ENCODE data around the gene MAGEA8.
A peak's percentile ranks its signal among the peaks of the same experiment; 100 is the strongest.
"Not testable (repeated sequence)": the region's sequence is repeated elsewhere in the genome, so short reads cannot be mapped to it uniquely, and the experiment has no call there.

Gene MAGEA8, protein sequence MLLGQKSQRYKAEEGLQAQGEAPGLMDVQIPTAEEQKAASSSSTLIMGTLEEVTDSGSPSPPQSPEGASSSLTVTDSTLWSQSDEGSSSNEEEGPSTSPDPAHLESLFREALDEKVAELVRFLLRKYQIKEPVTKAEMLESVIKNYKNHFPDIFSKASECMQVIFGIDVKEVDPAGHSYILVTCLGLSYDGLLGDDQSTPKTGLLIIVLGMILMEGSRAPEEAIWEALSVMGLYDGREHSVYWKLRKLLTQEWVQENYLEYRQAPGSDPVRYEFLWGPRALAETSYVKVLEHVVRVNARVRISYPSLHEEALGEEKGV

GRCh38 chrX:149881081-149881711, at the start of gene MAGEA8:
Gene MAGEA8, plus strand, starts transcription at chrX:149881183. Its CDS starts 3,090 bp downstream, at chrX:149884273.
- no peak for DNase-seq

DNA sequence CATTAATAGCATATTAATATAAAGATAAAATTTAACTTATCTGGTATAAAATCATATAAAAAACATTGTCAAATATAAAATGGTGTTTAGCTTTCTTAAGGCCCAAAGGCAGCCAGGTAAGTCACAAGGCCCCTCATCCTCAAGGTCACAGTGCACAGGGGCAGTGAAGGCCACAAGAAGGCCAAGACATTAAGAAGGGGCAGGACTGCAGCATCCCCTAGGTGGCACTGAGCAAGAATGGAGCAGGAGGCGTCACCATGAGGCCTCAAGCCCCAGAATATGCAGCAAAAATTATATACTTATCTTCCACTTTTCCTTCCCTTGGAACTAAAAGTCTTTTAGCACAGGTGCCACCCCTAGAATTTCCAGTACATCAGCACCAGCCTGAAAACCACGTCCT, 49.5 kb upstream of the MAGEA8 start:
- DNase-seq, result no peak

DNA sequence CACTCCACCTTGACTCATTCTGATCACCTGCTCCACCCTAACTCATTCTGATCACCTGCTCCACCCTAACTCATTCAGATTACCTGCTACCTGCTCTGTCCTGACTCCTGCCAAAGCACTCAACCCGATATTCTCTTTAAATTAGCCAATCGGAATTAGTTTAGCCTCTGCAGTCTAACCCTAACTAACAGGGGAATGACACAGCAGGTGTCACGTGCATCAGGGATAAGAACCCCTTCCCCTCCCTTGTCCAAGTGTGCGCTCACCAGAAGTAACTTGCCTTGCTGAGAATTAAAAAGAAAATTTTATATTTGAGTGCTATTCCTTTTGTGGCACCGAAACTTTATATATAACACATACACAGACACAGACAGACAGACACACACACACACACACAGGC, 44.3 kb upstream of the MAGEA8 start:
- not testable (repeated sequence) for DNase-seq

DNA sequence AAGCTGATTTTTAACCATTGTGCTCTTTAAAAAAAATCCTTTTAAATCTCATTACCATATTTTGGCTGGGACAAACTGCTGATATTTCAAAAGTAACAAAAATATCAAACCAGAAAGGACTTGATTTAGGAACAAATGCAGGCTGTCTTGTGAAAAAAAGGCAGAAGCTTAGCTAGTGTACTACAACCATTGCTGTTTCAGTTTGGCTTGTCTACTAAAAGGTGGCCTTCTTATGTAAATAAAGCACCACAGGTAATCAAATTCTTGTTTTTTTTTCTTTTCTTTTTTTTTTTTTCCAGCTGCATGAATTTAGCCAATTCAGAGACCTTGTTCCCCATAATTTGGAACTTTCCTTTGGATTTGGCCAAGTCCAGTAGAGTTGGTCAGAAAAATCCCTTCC, 43.8 kb upstream of the MAGEA8 start:
- DNase-seq, result no peak

DNA sequence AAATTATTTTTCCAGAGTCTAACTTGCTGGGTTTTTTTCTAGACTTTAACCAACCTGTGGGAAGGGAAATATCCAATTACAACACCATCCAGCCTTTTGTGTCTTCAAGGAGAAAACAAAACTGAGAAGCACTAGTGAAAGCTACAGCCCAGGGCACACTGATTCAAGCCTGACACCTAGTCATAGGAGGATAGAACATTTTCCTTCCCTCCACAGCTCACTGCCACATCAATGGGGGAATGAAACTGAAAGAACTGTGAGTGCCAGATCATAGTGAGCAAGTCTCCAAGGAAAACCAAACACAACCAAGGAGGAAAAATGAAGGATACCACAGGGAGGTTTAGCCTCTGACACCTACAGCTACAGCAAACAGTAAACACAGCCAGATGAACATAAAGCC, 43.3 kb upstream of the MAGEA8 start:
- DNase-seq, result no peak

GRCh38 chrX:149841929-149842328, 39.1 kb upstream of the MAGEA8 start:
- no peak for DNase-seq

GRCh38 chrX:149845385-149845784, 35.6 kb upstream of the MAGEA8 start:
- DNase-seq, result no peak

DNA sequence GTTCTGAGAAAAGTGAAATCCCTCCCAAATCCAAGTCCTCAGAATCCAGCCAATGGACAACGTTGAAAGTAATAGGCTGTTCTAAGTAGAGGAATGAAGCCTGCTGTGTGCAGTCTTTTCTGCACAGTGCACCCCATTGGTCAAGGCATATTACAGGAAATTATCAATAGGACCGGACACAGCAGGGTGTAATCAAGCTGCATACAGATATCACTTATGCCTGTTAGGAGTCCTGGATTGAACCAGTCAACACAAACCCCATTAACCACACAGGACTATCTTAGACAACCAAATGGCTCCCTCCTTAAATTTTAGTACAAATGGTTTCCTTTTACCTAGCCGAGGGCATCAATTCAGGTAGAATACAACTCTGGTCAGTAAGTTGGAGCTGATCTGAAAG, 34.2 kb upstream of the MAGEA8 start:
- DNase-seq, result no peak

DNA sequence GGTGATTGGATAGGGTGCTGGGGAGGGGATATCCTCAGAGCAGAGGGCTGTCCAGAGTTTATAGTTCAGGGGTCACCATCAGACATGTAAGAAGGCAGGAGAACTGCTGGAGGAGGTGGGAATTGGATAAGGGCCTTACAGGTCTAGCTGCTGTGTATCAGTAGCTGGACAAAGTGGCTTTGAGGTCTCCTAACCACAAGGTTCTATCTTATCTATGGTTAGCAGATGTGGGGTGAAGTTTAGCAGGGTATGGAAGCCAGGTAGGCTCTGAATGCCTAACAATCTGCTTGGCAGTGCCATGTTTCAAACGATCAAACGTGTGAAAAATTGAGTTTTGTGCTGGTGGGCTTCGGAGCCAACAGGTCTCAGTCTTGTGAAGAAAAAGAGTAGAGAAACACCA, 32.1 kb upstream of the MAGEA8 start:
- no peak for DNase-seq

DNA sequence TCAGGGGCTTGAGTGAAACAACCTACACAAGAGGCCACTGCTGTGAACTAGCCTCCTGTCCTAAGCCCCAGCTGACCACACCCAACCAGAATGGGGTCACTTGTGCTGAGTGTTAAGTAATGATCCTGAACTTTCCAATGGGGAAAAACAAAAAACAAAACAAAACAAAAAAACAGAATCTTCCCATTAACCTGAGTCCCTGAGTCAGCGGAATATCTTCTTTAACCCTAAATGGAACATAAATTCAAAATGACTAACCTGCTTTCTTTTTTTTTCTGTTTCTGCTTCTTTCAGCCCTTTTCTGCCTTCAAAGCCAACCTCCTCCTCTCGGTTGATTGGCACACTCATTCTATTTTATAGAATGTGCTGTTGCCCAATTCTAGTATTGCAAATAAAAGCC, 31.2 kb upstream of the MAGEA8 start:
- DNase-seq, result no peak

- DNase-seq, result no peak
These were observed 29.1 kb upstream of the MAGEA8 start for GRCh38 chrX:149851864-149852263.

GRCh38 chrX:149853925-149854324, 27.1 kb upstream of the MAGEA8 start:
- DNase-seq, result no peak

- DNase-seq, result no peak
These were observed 22.4 kb upstream of the MAGEA8 start for GRCh38 chrX:149858592-149858991.

GRCh38 chrX:149860445-149860844, 20.5 kb upstream of the MAGEA8 start:
- DNase-seq, result no peak

DNA sequence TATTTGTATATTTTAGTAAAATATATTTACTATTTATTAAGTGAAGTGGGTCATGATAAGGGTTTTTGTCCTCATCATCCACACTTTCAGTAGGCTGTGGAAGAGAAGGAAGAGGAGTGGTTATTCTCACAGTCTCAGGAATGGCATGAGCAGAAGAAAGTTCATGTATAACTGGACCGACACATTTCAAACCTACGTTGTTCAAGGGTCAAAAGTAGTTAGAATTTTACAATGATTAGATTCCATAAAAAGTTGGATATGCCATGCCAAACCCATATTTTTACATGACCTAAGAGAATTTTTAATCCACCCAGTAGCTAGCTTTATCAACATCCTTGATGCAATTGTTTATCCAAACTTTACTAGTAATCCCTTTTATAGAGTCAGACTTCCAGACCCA, 15.6 kb upstream of the MAGEA8 start:
- no peak for DNase-seq

DNA sequence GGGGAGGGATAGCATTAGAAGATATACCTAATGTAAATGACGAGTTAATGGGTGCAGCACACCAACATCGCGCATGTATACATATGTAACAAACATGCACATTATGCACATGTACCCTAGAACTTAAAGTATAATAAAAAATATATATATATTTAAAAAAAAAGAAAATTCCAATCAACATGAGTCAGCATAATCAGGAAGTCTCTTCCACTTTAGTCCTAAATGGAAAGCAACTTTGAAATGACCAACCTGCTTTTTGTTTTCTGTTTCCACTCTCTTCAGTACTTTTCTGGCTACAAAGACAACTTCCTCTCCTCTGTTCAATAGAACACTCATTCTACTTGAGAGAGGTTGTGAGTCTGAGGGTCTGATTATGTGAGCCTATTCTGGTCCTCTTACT, 13.5 kb upstream of the MAGEA8 start:
- no peak for DNase-seq

- no peak for DNase-seq
These were observed 10.1 kb upstream of the MAGEA8 start for GRCh38 chrX:149870840-149871239.

DNA sequence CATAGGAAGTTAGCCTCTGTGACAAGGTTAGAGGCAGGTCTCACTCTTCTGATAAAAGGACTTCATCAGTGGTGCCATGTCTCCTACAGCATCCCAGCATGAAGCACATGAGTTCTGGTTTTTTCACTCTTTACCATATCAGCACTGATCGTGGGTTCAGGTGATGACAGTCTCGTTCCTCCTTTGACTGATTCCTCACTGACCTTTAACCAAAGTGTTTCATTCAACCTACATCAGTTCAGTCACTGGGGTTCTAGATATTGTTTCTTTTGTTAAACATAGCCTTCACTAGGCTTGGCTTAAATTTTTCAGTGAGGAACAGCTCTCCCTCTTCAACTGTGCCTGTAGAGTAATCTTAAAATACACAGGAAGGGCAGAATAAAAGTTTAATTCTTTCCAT, 9.6 kb upstream of the MAGEA8 start:
- no peak for DNase-seq

- DNase-seq, result peak; percentile 54
These were observed 9.0 kb upstream of the MAGEA8 start for GRCh38 chrX:149871940-149872339.

GRCh38 chrX:149877157-149877556, 3.8 kb upstream of the MAGEA8 start:
- no peak for DNase-seq

DNA sequence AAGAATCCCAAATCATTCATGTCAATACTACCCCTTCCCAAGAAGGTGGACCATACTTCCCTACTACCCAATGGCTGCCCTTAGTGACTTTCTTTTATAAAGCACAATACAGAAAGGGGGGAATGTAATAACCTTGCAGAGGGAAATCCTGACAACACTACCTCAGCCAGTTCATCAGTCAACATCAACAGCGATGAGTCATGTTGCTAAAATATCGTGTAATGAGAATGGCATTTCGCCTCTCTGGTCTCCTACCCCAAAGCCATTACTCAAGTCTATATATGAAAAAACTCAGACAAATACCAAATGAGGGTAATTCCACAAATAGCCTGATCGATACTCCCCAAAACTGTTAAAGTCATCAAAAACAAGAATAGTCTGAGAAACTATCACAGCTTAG, 3.3 kb upstream of the MAGEA8 start:
- no peak for DNase-seq

DNA sequence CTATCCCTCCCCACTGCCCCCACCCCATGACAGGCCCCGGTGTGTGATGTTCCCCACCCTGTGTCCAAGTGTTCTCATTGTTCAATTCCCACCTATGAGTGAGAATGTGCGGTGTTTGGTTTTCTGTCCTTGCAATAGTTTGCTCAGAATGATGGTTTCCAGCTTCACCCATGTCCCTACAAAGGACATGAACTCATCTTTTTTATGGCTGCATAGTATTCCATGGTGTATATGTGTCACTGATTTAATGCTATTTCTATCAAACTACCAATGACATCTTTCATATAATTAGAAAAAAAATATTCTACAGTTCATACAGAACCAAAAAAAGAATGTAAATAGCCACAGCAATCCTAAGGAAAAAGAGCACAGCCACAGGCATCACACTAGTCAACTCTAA, 9.8 kb downstream of the MAGEA8 start:
- DNase-seq, result not testable (repeated sequence)

- DNase-seq, result no peak
These were observed 17.6 kb downstream of the MAGEA8 start for GRCh38 chrX:149898554-149898953.

DNA sequence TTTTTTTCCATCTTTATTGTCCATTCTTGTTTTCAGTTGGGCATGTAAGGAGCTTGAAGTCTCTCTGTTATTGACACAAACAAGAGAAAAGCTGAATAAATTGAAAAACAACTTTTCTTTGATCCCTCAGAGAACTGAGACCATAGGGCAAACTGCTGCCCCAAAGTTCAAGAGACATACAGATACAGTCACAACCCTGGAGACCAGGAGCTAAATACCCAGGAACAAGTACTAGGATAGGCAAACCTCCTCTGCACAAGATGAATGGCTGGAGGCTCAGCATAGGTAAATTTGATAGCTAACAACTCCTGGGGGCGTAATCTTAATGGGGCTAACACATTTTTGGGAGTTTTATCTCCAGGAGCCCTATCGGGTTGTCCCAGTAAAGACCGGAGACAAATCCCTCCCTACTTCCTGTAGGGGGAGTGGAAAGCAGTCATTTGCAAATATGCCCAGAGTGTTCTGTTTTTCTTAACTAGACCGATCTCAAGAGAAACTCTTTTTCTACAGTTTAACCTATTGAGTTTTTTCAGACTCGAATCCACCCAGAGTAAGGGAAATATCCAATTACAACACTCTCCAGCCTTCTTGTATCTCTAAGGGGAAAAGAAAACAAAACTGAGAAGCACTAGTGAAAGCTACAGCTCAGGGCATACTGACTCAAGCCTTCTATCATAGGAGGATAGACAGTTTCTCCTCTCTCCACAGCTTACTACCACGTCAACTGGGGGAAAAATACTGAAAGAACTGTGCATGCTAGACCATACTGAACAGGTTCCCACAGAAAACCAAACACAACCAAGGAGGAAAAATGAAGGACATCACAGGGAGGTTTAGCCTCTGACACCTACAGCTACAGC, 23.1 kb downstream of the MAGEA8 start:
- no peak for DNase-seq

All from stimulated activated CD4-positive, alpha-beta T cell treated with anti-CD3 and anti-CD28 coated beads, Interleukin-4, amount 100 ng/mL, for 1 hour (primary cell).